Endothelial cell of umbilical vein (primary cell): ENCODE measurements around the gene PABPN1. TPM values are rescaled to one million over a fixed set of nuclear protein-coding genes. Genes with fewer than 3 reads are reported as not detected.

Experiments
- BruUV-seq: library from RNA; stranded (reverse); fragments of 400-500 nt; replicated peaks from 2 replicates; lab custom pipeline; 2021; lab: Mats Ljungman, UMichigan
- CTCF ChIA-PET: fragments of 300-600, 350-600 bp; sonication (Branson Sonifier 250); formaldehyde crosslinking; loops from one replicate; lab custom pipeline; 2021; ENCODE audit warnings: antibody characterized with exemption, inconsistent platforms; lab: Charles Lee
- POLR2A ChIA-PET: fragments of 300-600, 350-600 bp; sonication (Branson Sonifier 250); formaldehyde crosslinking; loops from one replicate; lab custom pipeline; 2021; ENCODE audit warnings: antibody characterized with exemption, inconsistent platforms; lab: Charles Lee
- DNase-seq: peaks from one replicate; pipeline ENCODE4 v3.0.0-alpha.2; 2011; ENCODE audit warnings: low read depth, low spot score
- FAIRE-seq: peaks from 2 replicates; lab custom pipeline; 2011; peaks lifted over from hg19 to GRCh38; lab: Jason Lieb, UNC
- H2AFZ ChIP-seq: 2 replicates; pipeline ENCODE4 v1.6.0; 2012; ENCODE audit warnings: low read depth, low read length, control low read depth, inconsistent platforms
- H3K27ac ChIP-seq: 2 replicates; pipeline ENCODE4 v1.5.1; 2011; ENCODE audit warnings: low read depth, mild to moderate bottlenecking, control low read depth, low read length, moderate library complexity; ENCODE audit not compliant: insufficient read depth
- H3K27me3 ChIP-seq, 2 experiments: 2 replicates each; pipeline versions ENCODE4 v1.6.0 to v1.6.1; 2011; ENCODE audit warnings: low read length in 2 of 2, mixed read lengths in 1 of 2; ENCODE audit not compliant: control insufficient read depth in 2 of 2, insufficient read depth in 2 of 2
- H3K36me3 ChIP-seq, 2 experiments: 2 replicates in 1 of 2; 3 replicates in 1 of 2; pipeline ENCODE4 v1.5.1; 2011; ENCODE audit warnings: low read length in 2 of 2, mild to moderate bottlenecking in 1 of 2, moderate library complexity in 1 of 2; ENCODE audit not compliant: control insufficient read depth in 2 of 2, insufficient read depth in 2 of 2; ENCODE audit errors: extremely low read depth in 1 of 2
- H3K4me1 ChIP-seq: 3 replicates; pipeline ENCODE4 v1.5.1; 2011; ENCODE audit warnings: mild to moderate bottlenecking, low read length; ENCODE audit not compliant: control insufficient read depth, insufficient read depth; ENCODE audit errors: extremely low read depth
- H3K4me2 ChIP-seq: 2 replicates; pipeline ENCODE4 v1.6.1; 2011; ENCODE audit warnings: low read length, control low read depth, mixed read lengths; ENCODE audit not compliant: insufficient read depth
- H3K4me3 ChIP-seq, 3 experiments: fragments of 200-600 bp in 1 of 3; sonication (generic), shearing (Covaris generic) in 1 of 3; replicated peaks in 1 of 3; 2 replicates each; pipeline ENCODE4 v1.5.1; 2011 to 2016; ENCODE audit warnings: control low read depth in 3 of 3, low read length in 3 of 3, mild to moderate bottlenecking in 2 of 3, inconsistent platforms in 1 of 3, low read depth in 1 of 3, moderate library complexity in 1 of 3; ENCODE audit not compliant: insufficient read depth in 1 of 3
- H3K79me2 ChIP-seq: 2 replicates; pipeline ENCODE4 v1.6.0; 2012; ENCODE audit warnings: low read length, inconsistent platforms; ENCODE audit not compliant: control insufficient read depth, insufficient read depth
- H3K9ac ChIP-seq: replicated peaks from 2 replicates; pipeline ENCODE3; 2011; ENCODE audit warnings: low read length, control low read depth; ENCODE audit not compliant: insufficient read depth; ENCODE audit errors: extremely low read depth
- H3K9me1 ChIP-seq: replicated peaks from 3 replicates; pipeline ENCODE4 v1.6.0; 2011; ENCODE audit warnings: mild to moderate bottlenecking, low read length; ENCODE audit not compliant: control insufficient read depth, insufficient read depth; ENCODE audit errors: extremely low read depth
- H3K9me3 ChIP-seq: replicated peaks from 2 replicates; pipeline ENCODE4 v1.5.1; 2012; ENCODE audit warnings: low read length, inconsistent platforms; ENCODE audit not compliant: control insufficient read depth, insufficient read depth
- H4K20me1 ChIP-seq: replicated peaks from 2 replicates; pipeline ENCODE3; 2011; ENCODE audit warnings: mild to moderate bottlenecking, low read length; ENCODE audit not compliant: control insufficient read depth, insufficient read depth; ENCODE audit errors: extremely low read depth
- EZH2 ChIP-seq: IDR thresholded peaks from 2 replicates; pipeline ENCODE4 v1.6.1; 2012; ENCODE audit warnings: borderline replicate concordance, low read depth, mild to moderate bottlenecking, moderate library complexity, low read length, inconsistent platforms; ENCODE audit not compliant: severe bottlenecking
- FOS ChIP-seq: IDR thresholded peaks from 2 replicates; pipeline ENCODE4 v1.6.1; 2011; ENCODE audit warnings: mild to moderate bottlenecking, low read length, moderate library complexity, borderline replicate concordance; ENCODE audit not compliant: insufficient read depth
- GATA2 ChIP-seq: IDR thresholded peaks from 2 replicates; pipeline ENCODE4 v1.7.0; 2011; ENCODE audit warnings: low read depth, mild to moderate bottlenecking, moderate library complexity, mixed read lengths, low read length; ENCODE audit not compliant: insufficient read length, insufficient read depth
- JUN ChIP-seq: IDR thresholded peaks from 2 replicates; pipeline ENCODE4 v1.6.1; 2011; ENCODE audit warnings: borderline replicate concordance, low read depth; ENCODE audit not compliant: insufficient read length, insufficient read depth
- MYC ChIP-seq: IDR thresholded peaks from one replicate; pipeline ENCODE4 v1.6.1; 2011; ENCODE audit warnings: mild to moderate bottlenecking, low read depth, low read length
- POLR2A ChIP-seq: IDR thresholded peaks from 2 replicates; pipeline ENCODE4 v1.6.1; 2012; ENCODE audit warnings: low read depth, mild to moderate bottlenecking, control low read depth, low read length
- POLR2AphosphoS5 ChIP-seq: IDR thresholded peaks from 2 replicates; pipeline ENCODE4 v1.6.1; 2012; ENCODE audit warnings: low read depth, mild to moderate bottlenecking, control low read depth, low read length, moderate library complexity; ENCODE audit not compliant: insufficient read depth
- dilution Hi-C: fragments of 300-500 bp; cut with MboI; formaldehyde crosslinking; loops from one replicate; pipeline ENCODE4 v1.15.0; 2019; ENCODE audit warnings: low sequenced_read_pairs; ENCODE audit not compliant: extremely low pct_ligation_motif_present
- intact Hi-C: fragments of 100-400 bp; cut with micrococcal nuclease; formaldehyde crosslinking; loops from one replicate; pipeline ENCODE4 v1.10.0; 2022
- polyA plus RNA-seq, 4 experiments: library from polyadenylated mRNA; depleted of rRNA in 3 of 4; stranded (reverse) in 3 of 4; unstranded in 1 of 4; fragments of >200 nt; gene quantifications; 2 replicates each; pipeline versions ENCODE4 v1.2.1 to v1.2.3, GENCODE V29; 2011 to 2012; ENCODE audit warnings: missing spikeins in 1 of 4
- total RNA-seq: library from RNA; stranded (reverse); gene quantifications from 2 replicates; pipeline ENCODE4 v1.2.3, GENCODE V29; 2021
- TF ChIP-seq, protein P1 (sequence below), 2 donors: IDR thresholded peaks; 1 replicate in 1 of 2; 2 replicates in 1 of 2; pipeline ENCODE4 v1.5.1; 2011; ENCODE audit warnings: low read length in 2 of 2, mild to moderate bottlenecking in 2 of 2, moderate library complexity in 2 of 2, control low read depth in 1 of 2, inconsistent platforms in 1 of 2, low read depth in 1 of 2; ENCODE audit not compliant: insufficient read depth in 1 of 2; ENCODE audit errors: extremely low read depth in 1 of 2
- TF ChIP-seq, protein P2 (sequence below): IDR thresholded peaks from 2 replicates; pipeline ENCODE4 v1.6.1; 2011; ENCODE audit not compliant: insufficient read depth, insufficient read length

Gene PABPN1
- total and polyA plus RNA-seq, 2 donors (not counting 3 experiments of a cell fraction or from before 2014, with no cell fraction given), result 231 TPM

DNA sequence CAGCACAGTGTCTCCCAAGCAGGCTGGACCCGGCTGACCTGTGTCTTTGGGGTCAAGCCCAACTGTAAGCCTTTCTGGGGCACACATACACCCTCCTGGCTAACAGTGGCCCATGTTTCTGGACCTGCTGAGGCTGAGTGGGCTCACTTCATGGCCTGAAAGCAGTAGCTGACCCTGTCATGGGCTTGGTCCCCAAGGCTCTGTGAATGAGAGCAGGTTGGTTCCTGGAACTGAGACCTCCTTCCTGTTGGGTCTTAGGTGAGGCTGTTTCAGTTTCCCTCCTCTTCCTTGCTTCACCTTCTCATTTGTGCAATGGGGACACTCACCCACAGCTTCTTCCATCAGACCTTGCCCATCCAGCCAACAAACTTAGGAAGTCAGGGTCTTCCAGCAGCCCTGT, 50.6 kb downstream of the PABPN1 start:
- no peak overlapping the region for H3K9ac ChIP-seq
- no peaks in the 10 kb centered on the region for H3K36me3 ChIP-seq
- FAIRE-seq (no peak), DNase-seq (no peak)
- H3K9me3 ChIP-seq, result no peaks in the 10 kb centered on the region
- peaks cover 13 to 18% of the 10 kb centered on the region in 2 experiments for H3K27me3 ChIP-seq
- no peak overlapping the region for H3K4me2 ChIP-seq
- TF ChIP-seq POLR2AphosphoS5, result no peak
- TF ChIP-seq, protein P1, sequence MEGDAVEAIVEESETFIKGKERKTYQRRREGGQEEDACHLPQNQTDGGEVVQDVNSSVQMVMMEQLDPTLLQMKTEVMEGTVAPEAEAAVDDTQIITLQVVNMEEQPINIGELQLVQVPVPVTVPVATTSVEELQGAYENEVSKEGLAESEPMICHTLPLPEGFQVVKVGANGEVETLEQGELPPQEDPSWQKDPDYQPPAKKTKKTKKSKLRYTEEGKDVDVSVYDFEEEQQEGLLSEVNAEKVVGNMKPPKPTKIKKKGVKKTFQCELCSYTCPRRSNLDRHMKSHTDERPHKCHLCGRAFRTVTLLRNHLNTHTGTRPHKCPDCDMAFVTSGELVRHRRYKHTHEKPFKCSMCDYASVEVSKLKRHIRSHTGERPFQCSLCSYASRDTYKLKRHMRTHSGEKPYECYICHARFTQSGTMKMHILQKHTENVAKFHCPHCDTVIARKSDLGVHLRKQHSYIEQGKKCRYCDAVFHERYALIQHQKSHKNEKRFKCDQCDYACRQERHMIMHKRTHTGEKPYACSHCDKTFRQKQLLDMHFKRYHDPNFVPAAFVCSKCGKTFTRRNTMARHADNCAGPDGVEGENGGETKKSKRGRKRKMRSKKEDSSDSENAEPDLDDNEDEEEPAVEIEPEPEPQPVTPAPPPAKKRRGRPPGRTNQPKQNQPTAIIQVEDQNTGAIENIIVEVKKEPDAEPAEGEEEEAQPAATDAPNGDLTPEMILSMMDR (IDR thresholded peaks at IDR 0.05; ENCODE audit: extremely low read depth in 1 of 2, insufficient read depth in 1 of 2, low read depth in 1 of 2, low read length in 2 of 2), result no peak
- TF ChIP-seq, protein P2, sequence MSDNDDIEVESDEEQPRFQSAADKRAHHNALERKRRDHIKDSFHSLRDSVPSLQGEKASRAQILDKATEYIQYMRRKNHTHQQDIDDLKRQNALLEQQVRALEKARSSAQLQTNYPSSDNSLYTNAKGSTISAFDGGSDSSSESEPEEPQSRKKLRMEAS, result no peak
- TF ChIP-seq MYC, result no peak
- TF ChIP-seq POLR2A, result no peak
- TF ChIP-seq JUN, result no peak
- no peak for TF ChIP-seq FOS
- TF ChIP-seq GATA2, result no peak
- TF ChIP-seq EZH2, result no peak
- BruUV-seq, result no TSS peak
- no peak overlapping the region for H2AFZ ChIP-seq
- no peaks in the 10 kb centered on the region for H3K4me1 ChIP-seq
- dilution Hi-C loops, result no loop called here
- POLR2A ChIA-PET, result no interaction called here
- intact Hi-C loops, result no loop called here
- no peak overlapping the region for H3K27ac ChIP-seq
- H3K79me2 ChIP-seq, result no peaks in the 10 kb centered on the region
- CTCF ChIA-PET, result no interaction called here
- H3K4me3 ChIP-seq, result no peak overlapping the region
- H4K20me1 ChIP-seq, result no peaks in the 10 kb centered on the region
- H3K9me1 ChIP-seq, result no peaks in the 10 kb centered on the region
